SK-N-SH treated with all-trans-retinoic acid at 6 μM for 48 hours (cell line): ENCODE results near the gene AMOTL2.

Source experiments
- ISL1 ChIP-seq: fragments of 250-450 bp; sonication (Bioruptor Pico); IDR thresholded peaks from 2 replicates; pipeline ENCODE4 v2.1.2; 2022; ENCODE audit warnings: mild to moderate bottlenecking, moderate library complexity
- PATZ1 ChIP-seq: fragments of 250-450 bp; sonication (Bioruptor Pico); IDR thresholded peaks from 2 replicates; pipeline ENCODE4 v1.8.0; 2020; ENCODE audit warnings: mild to moderate bottlenecking, moderate library complexity, borderline replicate concordance
- TSHZ2 ChIP-seq: fragments of 250-450 bp; sonication (Bioruptor Pico); IDR thresholded peaks from 2 replicates; pipeline ENCODE4 v1.5.0; 2020; ENCODE audit warnings: mild to moderate bottlenecking, moderate library complexity
- ZFP30 ChIP-seq: fragments of 450-650 bp; formaldehyde crosslinking; IDR thresholded peaks from 2 replicates; pipeline ENCODE4 v1.5.0; 2022; ENCODE audit warnings: mild to moderate bottlenecking, moderate library complexity
- TF ChIP-seq, protein P1 (sequence below): fragments of 250-450 bp; sonication (Bioruptor Pico); IDR thresholded peaks from 2 replicates; pipeline ENCODE4 v1.5.1; 2021; ENCODE audit warnings: mild to moderate bottlenecking, moderate library complexity
- TF ChIP-seq, protein P2 (sequence below): fragments of 250-450 bp; sonication (Bioruptor Pico); IDR thresholded peaks from 2 replicates; pipeline ENCODE4 v1.5.1; 2020; ENCODE audit warnings: low read depth, mild to moderate bottlenecking, moderate library complexity

DNA sequence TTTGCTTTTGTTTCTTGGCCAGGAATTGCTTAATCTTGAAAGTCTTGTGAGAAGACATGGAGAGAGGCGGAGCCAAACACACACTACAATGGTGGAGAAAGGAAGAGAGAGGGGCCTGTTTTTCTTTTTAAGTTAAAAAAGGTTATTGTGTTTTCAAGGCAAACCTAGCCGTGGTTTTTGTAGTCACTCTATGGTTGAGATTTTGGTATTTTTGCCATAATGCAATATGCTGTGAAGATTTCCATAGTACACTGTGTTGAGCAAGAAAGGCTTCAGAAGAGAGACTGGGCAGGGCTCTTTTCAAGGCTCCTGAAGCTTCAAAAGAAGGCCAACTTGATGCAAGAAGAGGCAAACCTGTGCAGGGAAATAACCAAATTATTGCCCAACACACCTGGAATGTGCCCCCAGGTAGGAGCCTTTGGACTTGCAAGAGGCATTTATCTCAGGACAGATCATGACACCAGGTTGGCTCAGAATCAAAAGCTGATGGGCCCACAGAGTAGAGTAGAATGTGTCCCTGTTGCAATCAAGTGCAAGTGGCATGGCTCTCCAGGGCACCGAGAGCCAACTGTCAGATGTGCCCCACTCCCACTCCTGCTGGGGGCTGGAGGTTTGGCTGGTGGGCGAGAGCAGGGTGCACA lies 22.1 kb downstream of the AMOTL2 start:
- TF ChIP-seq, protein P1, sequence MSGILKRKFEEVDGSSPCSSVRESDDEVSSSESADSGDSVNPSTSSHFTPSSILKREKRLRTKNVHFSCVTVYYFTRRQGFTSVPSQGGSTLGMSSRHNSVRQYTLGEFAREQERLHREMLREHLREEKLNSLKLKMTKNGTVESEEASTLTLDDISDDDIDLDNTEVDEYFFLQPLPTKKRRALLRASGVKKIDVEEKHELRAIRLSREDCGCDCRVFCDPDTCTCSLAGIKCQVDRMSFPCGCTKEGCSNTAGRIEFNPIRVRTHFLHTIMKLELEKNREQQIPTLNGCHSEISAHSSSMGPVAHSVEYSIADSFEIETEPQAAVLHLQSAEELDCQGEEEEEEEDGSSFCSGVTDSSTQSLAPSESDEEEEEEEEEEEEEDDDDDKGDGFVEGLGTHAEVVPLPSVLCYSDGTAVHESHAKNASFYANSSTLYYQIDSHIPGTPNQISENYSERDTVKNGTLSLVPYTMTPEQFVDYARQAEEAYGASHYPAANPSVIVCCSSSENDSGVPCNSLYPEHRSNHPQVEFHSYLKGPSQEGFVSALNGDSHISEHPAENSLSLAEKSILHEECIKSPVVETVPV (CRISPR knock-in tag), result no peak
- TF ChIP-seq PATZ1 (no peak), ISL1 (CRISPR knock-in tag) (no peak), ZFP30 (CRISPR knock-in tag) (no peak), TSHZ2 (CRISPR knock-in tag) (no peak)
- TF ChIP-seq, protein P2, sequence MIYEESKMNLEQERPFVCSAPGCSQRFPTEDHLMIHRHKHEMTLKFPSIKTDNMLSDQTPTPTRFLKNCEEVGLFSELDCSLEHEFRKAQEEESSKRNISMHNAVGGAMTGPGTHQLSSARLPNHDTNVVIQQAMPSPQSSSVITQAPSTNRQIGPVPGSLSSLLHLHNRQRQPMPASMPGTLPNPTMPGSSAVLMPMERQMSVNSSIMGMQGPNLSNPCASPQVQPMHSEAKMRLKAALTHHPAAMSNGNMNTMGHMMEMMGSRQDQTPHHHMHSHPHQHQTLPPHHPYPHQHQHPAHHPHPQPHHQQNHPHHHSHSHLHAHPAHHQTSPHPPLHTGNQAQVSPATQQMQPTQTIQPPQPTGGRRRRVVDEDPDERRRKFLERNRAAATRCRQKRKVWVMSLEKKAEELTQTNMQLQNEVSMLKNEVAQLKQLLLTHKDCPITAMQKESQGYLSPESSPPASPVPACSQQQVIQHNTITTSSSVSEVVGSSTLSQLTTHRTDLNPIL (CRISPR knock-in tag), result no peak
